Effector memory CD8-positive, alpha-beta T cell (primary cell): ENCODE data around the gene ERLEC1.

Experiments used
- ATAC-seq: fragments of 150-1000 bp; cut with Tn5 transposase; replicated peaks from 2 replicates; pipeline ENCODE4 v1.10.0; 2021; ENCODE audit warnings: mild to moderate bottlenecking, moderate library complexity
- DNase-seq, 3 experiments: peaks; one replicate each; pipeline ENCODE4 v3.0.0; 2021
- H3K27ac Mint-ChIP-seq, 2 donors: one replicate each; pipeline ENCODE4 v1.8.0; 2022; ENCODE audit warnings: mild to moderate bottlenecking in 2 of 2, mixed read lengths in 2 of 2, moderate library complexity in 2 of 2
- H3K27me3 Mint-ChIP-seq, 2 donors: one replicate each; pipeline ENCODE4 v1.8.0; 2022; ENCODE audit warnings: mixed read lengths in 2 of 2
- H3K36me3 Mint-ChIP-seq: one replicate; pipeline ENCODE4 v1.8.0; 2022; ENCODE audit warnings: mild to moderate bottlenecking, moderate library complexity, mixed read lengths; ENCODE audit not compliant: insufficient read depth
- H3K4me1 Mint-ChIP-seq, 2 donors: one replicate each; pipeline ENCODE4 v1.8.0; 2022; ENCODE audit warnings: low read depth in 2 of 2, mixed read lengths in 2 of 2
- H3K4me3 Mint-ChIP-seq, 2 donors: one replicate each; pipeline ENCODE4 v1.8.0; 2022; ENCODE audit warnings: mild to moderate bottlenecking in 2 of 2, mixed read lengths in 2 of 2, moderate library complexity in 2 of 2
- H3K9me3 Mint-ChIP-seq, 2 donors: one replicate each; pipeline ENCODE4 v1.8.0; 2022; ENCODE audit warnings: mixed read lengths in 2 of 2

ERLEC1 gene

GRCh38 chr2:53859206-53860181, 72.7 kb downstream of the ERLEC1 start, which contains the start of gene GPR75:
Gene GPR75 (minus strand): TSS chr2:53859967. CDS start chr2:53854756, 5,211 bp downstream.
- Mint-ChIP-seq H3K4me3 (no peak within 1 kb of the TSS), H3K4me1 (peaks cover 4 to 5% of the 10 kb centered on the region in 2 donors), H3K27me3 (no peaks in the 10 kb centered on the region), H3K36me3 (peaks cover 3% of the 10 kb centered on the region), H3K9me3 (no peaks in the 10 kb centered on the region), H3K27ac (no peak within 1 kb of the TSS)
- no peak for ATAC-seq
- no peak for DNase-seq

- no peak overlapping the region for H3K4me3 Mint-ChIP-seq
- DNase-seq (no peak), ATAC-seq (no peak)
- H3K27ac Mint-ChIP-seq = peak overlapping the region in 1 of 2 donors; percentile 53
- H3K36me3 Mint-ChIP-seq = peaks cover 24% of the 10 kb centered on the region
- H3K4me1 Mint-ChIP-seq = peaks cover 4% of the 10 kb centered on the region in 2 donors
- no peaks in the 10 kb centered on the region for H3K27me3 Mint-ChIP-seq
- H3K9me3 Mint-ChIP-seq = no peaks in the 10 kb centered on the region
Measured at GRCh38 chr2:53861824-53862223, 75.0 kb downstream of the ERLEC1 start.

GRCh38 chr2:53863538-53864227, 76.8 kb downstream of the ERLEC1 start:
- Mint-ChIP-seq H3K27me3 (no peaks in the 10 kb centered on the region), H3K36me3 (peaks cover 36% of the 10 kb centered on the region), H3K4me1 (peaks cover 4% of the 10 kb centered on the region in 2 donors), H3K4me3 (no peak overlapping the region), H3K27ac (no peak overlapping the region), H3K9me3 (no peaks in the 10 kb centered on the region)
- no peak for ATAC-seq
- no peak for DNase-seq

- Mint-ChIP-seq H3K27me3 (no peaks in the 10 kb centered on the region), H3K36me3 (peaks cover 47% of the 10 kb centered on the region), H3K27ac (no peak overlapping the region), H3K9me3 (no peaks in the 10 kb centered on the region), H3K4me3 (no peak overlapping the region), H3K4me1 (peaks cover 0 to 4% of the 10 kb centered on the region in 2 donors)
- DNase-seq (no peak), ATAC-seq (no peak)
Measured at GRCh38 chr2:53865264-53865663, 78.4 kb downstream of the ERLEC1 start.

- Mint-ChIP-seq H3K4me3 (no peak overlapping the region), H3K27ac (no peak overlapping the region), H3K9me3 (no peaks in the 10 kb centered on the region), H3K27me3 (no peaks in the 10 kb centered on the region), H3K4me1 (peaks cover 0 to 4% of the 10 kb centered on the region in 2 donors), H3K36me3 (peaks cover 49% of the 10 kb centered on the region)
- ATAC-seq (no peak), DNase-seq (no peak)
Measured at GRCh38 chr2:53865962-53866361, 79.1 kb downstream of the ERLEC1 start.

DNA sequence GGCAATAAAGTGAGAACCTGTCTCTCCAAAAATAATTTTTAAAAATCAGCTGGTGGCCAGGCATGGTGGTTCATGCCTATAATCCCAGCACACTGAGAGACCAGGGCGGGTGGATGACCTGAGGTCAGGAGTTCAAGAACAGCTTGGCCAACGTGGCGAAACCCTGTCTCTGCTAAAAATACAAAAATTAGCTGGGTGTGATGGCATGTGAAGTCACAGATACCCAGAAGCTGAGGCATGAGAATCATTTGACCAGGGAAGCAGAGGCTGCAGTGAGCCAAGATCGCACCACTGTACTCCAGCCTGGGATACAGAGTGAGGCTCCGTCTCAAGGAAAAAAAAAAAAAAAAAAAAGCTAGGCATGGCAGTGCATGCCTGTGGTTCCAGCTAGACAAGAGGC, 80.3 kb downstream of the ERLEC1 start:
- Mint-ChIP-seq H3K9me3 (no peaks in the 10 kb centered on the region), H3K27ac (no peak overlapping the region), H3K4me1 (peaks cover 0 to 2% of the 10 kb centered on the region in 2 donors), H3K27me3 (no peaks in the 10 kb centered on the region), H3K36me3 (peaks cover 57% of the 10 kb centered on the region), H3K4me3 (no peak overlapping the region)
- ATAC-seq = no peak
- no peak for DNase-seq

GRCh38 chr2:53867773-53868172, 80.9 kb downstream of the ERLEC1 start:
- H3K36me3 Mint-ChIP-seq = peaks cover 63% of the 10 kb centered on the region
- H3K4me1 Mint-ChIP-seq = peaks cover 0 to 2% of the 10 kb centered on the region in 2 donors

More at GRCh38 chr2:53867773-53868172, 80.9 kb downstream of the ERLEC1 start:
- Mint-ChIP-seq H3K27me3 (no peaks in the 10 kb centered on the region), H3K27ac (no peak overlapping the region), H3K4me3 (no peak overlapping the region), H3K9me3 (no peaks in the 10 kb centered on the region)
- ATAC-seq = no peak
- DNase-seq = no peak
